MM.1S (cell line): ENCODE data around the gene LRRC71.

Experiments
- CTCF ChIP-seq: fragments of 300-600 bp; sonication (generic); IDR thresholded peaks from 2 replicates; pipeline ENCODE4 v1.5.1; 2016; ENCODE audit warnings: antibody characterized with exemption, low read length, mixed read lengths
- EZH2 ChIP-seq: fragments of 300-600 bp; sonication (generic); optimal IDR thresholded peaks from 2 replicates; pipeline ENCODE3; 2017; ENCODE audit warnings: low read depth, mild to moderate bottlenecking, antibody characterized with exemption, low read length, mixed read lengths
- EZH2phosphoT487 ChIP-seq: fragments of 300-600 bp; sonication (generic); IDR thresholded peaks from 2 replicates; pipeline ENCODE4 v1.6.1; 2018; ENCODE audit warnings: antibody characterized with exemption, low read length

- TF ChIP-seq CTCF (no peak), EZH2 (no peak), EZH2phosphoT487 (no peak)
These were observed 8.7 kb upstream of the LRRC71 start for GRCh38 chr1:156911577-156912298.
